Middle frontal gyrus (tissue), 1 donor: ENCODE results near the gene CACNA1G.

Source experiments
- DNase-seq: peaks from one replicate; pipeline ENCODE4 v3.0.0-alpha.2; 2015; ENCODE audit warnings: low spot score; ENCODE audit errors: extremely low spot score

CACNA1G gene

GRCh38 chr17:50667259-50668024 is 106.9 kb downstream of the CACNA1G start:
- no peak for DNase-seq

- DNase-seq, result no peak
Observed at GRCh38 chr17:50668025-50668837, 107.7 kb downstream of the CACNA1G start.

- no peak for DNase-seq
Observed at GRCh38 chr17:50668838-50669581, 108.5 kb downstream of the CACNA1G start.

GRCh38 chr17:50672071-50672470 is 111.6 kb downstream of the CACNA1G start:
- no peak for DNase-seq

- no peak for DNase-seq
Observed at GRCh38 chr17:50672831-50673551, 112.5 kb downstream of the CACNA1G start.

DNA sequence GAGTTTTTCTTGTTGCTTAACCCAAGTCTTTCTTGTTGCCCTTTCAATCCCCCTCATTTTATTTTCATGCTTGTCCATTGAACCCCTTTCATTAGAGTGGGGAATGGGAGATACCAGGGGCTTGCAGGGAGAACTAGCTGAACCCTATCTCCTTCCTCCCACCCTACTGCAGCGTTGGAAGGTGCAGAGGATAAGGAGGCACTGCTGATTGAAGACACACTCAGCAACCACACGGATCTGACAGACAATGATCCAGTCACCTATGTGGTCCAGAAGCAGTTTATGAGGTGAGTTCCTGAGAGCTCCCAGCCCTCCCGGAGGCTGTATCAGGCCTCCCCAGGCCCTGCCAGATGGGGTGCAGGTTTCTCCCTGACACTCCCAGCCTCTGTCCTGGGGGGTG is 114.7 kb downstream of the CACNA1G start:
- DNase-seq, result no peak

- no peak for DNase-seq
Observed at GRCh38 chr17:50675627-50676026, 115.1 kb downstream of the CACNA1G start.

- DNase-seq, result no peak
Observed at GRCh38 chr17:50676065-50676975, 115.8 kb downstream of the CACNA1G start.
